RWPE2 (cell line): ENCODE measurements around the gene TBXT.
"Not testable (repeated sequence)": the region's sequence is repeated elsewhere in the genome, so short reads cannot be mapped to it uniquely, and the experiment has no call there.

Experiments
- ATAC-seq: fragments of 200-7000 bp; cut with Tn5 transposase; 3 replicates; pipeline ENCODE4 v1.9.1; 2021; ENCODE audit warnings: low read depth
- DNase-seq: peaks from one replicate; pipeline ENCODE4 v3.0.0-alpha.2; 2020; ENCODE audit warnings: low spot score
- H3K27ac ChIP-seq: fragments of 450-650 bp; 2 replicates; pipeline ENCODE4 v1.5.1; 2017; ENCODE audit warnings: mild to moderate bottlenecking; ENCODE audit not compliant: poor library complexity, severe bottlenecking
- H3K27me3 ChIP-seq: fragments of 250-450 bp; sonication (Bioruptor Pico); 2 replicates; pipeline ENCODE4 v1.5.1; 2021; ENCODE audit warnings: mild to moderate bottlenecking, moderate library complexity; ENCODE audit not compliant: insufficient read depth, poor library complexity, severe bottlenecking
- H3K36me3 ChIP-seq: fragments of 250-450 bp; sonication (Bioruptor Pico); 2 replicates; pipeline ENCODE4 v1.5.1; 2020; ENCODE audit warnings: low read depth, mild to moderate bottlenecking, moderate library complexity
- H3K4me1 ChIP-seq: fragments of 250-450 bp; sonication (Bioruptor Pico); 2 replicates; pipeline ENCODE4 v1.5.1; 2021; ENCODE audit warnings: mild to moderate bottlenecking, moderate library complexity; ENCODE audit not compliant: insufficient read depth, poor library complexity, severe bottlenecking
- H3K4me3 ChIP-seq: fragments of 250-450 bp; sonication (Bioruptor Pico); 2 replicates; pipeline ENCODE4 v1.5.1; 2021; ENCODE audit warnings: mild to moderate bottlenecking, moderate library complexity; ENCODE audit not compliant: severe bottlenecking
- H3K9me3 ChIP-seq: fragments of 250-450 bp; sonication (Bioruptor Pico); 2 replicates; pipeline ENCODE4 v1.5.1; 2021; ENCODE audit warnings: mild to moderate bottlenecking, moderate library complexity; ENCODE audit not compliant: severe bottlenecking
- CTCF ChIP-seq: fragments of 450-650 bp; IDR thresholded peaks from one replicate; pipeline ENCODE4 v1.5.1; 2017; ENCODE audit warnings: mild to moderate bottlenecking, moderate library complexity; ENCODE audit not compliant: poor library complexity, severe bottlenecking

The TBXT gene

GRCh38 chr6:166145751-166146150 is 21.9 kb downstream of the TBXT start:
- ATAC-seq (peak; percentile 84), DNase-seq (no peak)
- Histone ChIP-seq H3K4me1 (no peaks in the 10 kb centered on the region), H3K27ac (no peak overlapping the region), H3K9me3 (peaks cover 5% of the 10 kb centered on the region), H3K4me3 (no peak overlapping the region), H3K36me3 (no peaks in the 10 kb centered on the region), H3K27me3 (no peaks in the 10 kb centered on the region)
- no peak for TF ChIP-seq CTCF

- H3K36me3 ChIP-seq = no peaks in the 10 kb centered on the region
- ATAC-seq = peak; percentile 17; the same call in 1 of the 3 replicates
- H3K27ac ChIP-seq = no peak overlapping the region
- H3K9me3 ChIP-seq = no peaks in the 10 kb centered on the region
- H3K4me1 ChIP-seq = no peaks in the 10 kb centered on the region
- DNase-seq = no peak
- no peaks in the 10 kb centered on the region for H3K27me3 ChIP-seq
- no peak overlapping the region for H3K4me3 ChIP-seq
- TF ChIP-seq CTCF = no peak
These were observed 24.6 kb downstream of the TBXT start for GRCh38 chr6:166143011-166143410.

GRCh38 chr6:166127624-166128472 is 39.8 kb downstream of the TBXT start:
- Histone ChIP-seq H3K27ac (no peak overlapping the region), H3K36me3 (no peaks in the 10 kb centered on the region), H3K9me3 (no peaks in the 10 kb centered on the region), H3K27me3 (peaks cover 4% of the 10 kb centered on the region), H3K4me1 (no peaks in the 10 kb centered on the region), H3K4me3 (no peak overlapping the region)
- DNase-seq (no peak), ATAC-seq (no peak)
- no peak for TF ChIP-seq CTCF

- not testable (repeated sequence) for H3K4me1 ChIP-seq, H3K36me3 ChIP-seq, ATAC-seq, H3K9me3 ChIP-seq, DNase-seq, H3K27ac ChIP-seq, H3K27me3 ChIP-seq, H3K4me3 ChIP-seq
These were observed 44.5 kb downstream of the TBXT start for GRCh38 chr6:166123115-166123514.

GRCh38 chr6:166121726-166122125 is 45.9 kb downstream of the TBXT start:
- no peaks in the 10 kb centered on the region for H3K36me3 ChIP-seq
- H3K27me3 ChIP-seq = no peaks in the 10 kb centered on the region
- H3K4me3 ChIP-seq = no peak overlapping the region
- no peak overlapping the region for H3K27ac ChIP-seq
- no peaks in the 10 kb centered on the region for H3K9me3 ChIP-seq
- TF ChIP-seq CTCF = no peak
- DNase-seq = no peak
- no peak for ATAC-seq
- H3K4me1 ChIP-seq = no peaks in the 10 kb centered on the region
